GM21576 (cell line): Measurements from ENCODE around the gene KAT8.
"Not testable (repeated sequence)": the region's sequence is repeated elsewhere in the genome, so short reads cannot be mapped to it uniquely, and the experiment has no call there.

Experiments
- ATAC-seq: cut with Tn5 transposase; IDR thresholded peaks from one replicate; pipeline ENCODE4 v1.9.1; 2021; ENCODE audit warnings: mild to moderate bottlenecking, moderate library complexity; ENCODE audit not compliant: unreplicated experiment

Gene KAT8

GRCh38 chr16:31130336-31130891 is 12.9 kb downstream of the KAT8 start:
- no peak for ATAC-seq

GRCh38 chr16:31130899-31131298 is 13.4 kb downstream of the KAT8 start:
- ATAC-seq = no peak

GRCh38 chr16:31131416-31131815 is 14.0 kb downstream of the KAT8 start:
- no peak for ATAC-seq

GRCh38 chr16:31131841-31132271 is 14.4 kb downstream of the KAT8 start:
- ATAC-seq = no peak

- ATAC-seq = no peak
These were observed 15.0 kb downstream of the KAT8 start for GRCh38 chr16:31132303-31132979.

- no peak for ATAC-seq
These were observed 15.6 kb downstream of the KAT8 start for GRCh38 chr16:31133046-31133501.

GRCh38 chr16:31134091-31134571 is 16.7 kb downstream of the KAT8 start:
- ATAC-seq = no peak

GRCh38 chr16:31134625-31135534 is 17.4 kb downstream of the KAT8 start:
- ATAC-seq = no peak

GRCh38 chr16:31135535-31136286 is 18.2 kb downstream of the KAT8 start, which contains the start of gene PRSS8:
PRSS8 (minus strand) TSS chr16:31135727; CDS start chr16:31135498, 229 bp downstream.
- ATAC-seq = no peak

GRCh38 chr16:31136287-31136662 is 18.8 kb downstream of the KAT8 start:
- ATAC-seq = no peak

- not testable (repeated sequence) for ATAC-seq
These were observed 19.5 kb downstream of the KAT8 start for GRCh38 chr16:31136822-31137499.

GRCh38 chr16:31138621-31139578 is 21.4 kb downstream of the KAT8 start:
- no peak for ATAC-seq

- ATAC-seq = not testable (repeated sequence)
These were observed 23.6 kb downstream of the KAT8 start for GRCh38 chr16:31141071-31141469.

GRCh38 chr16:31141489-31142108 is 24.1 kb downstream of the KAT8 start:
- ATAC-seq = peak; percentile 5

- ATAC-seq = peak; percentile 81
These were observed 24.9 kb downstream of the KAT8 start for GRCh38 chr16:31142109-31143010.

- ATAC-seq = no peak
These were observed 25.7 kb downstream of the KAT8 start for GRCh38 chr16:31143011-31143693.

GRCh38 chr16:31143694-31144148 is 26.3 kb downstream of the KAT8 start:
- no peak for ATAC-seq
